ENCODE measurements around the gene PTCHD4.

PTCHD4 gene

GRCh38 chr6:48099713-48100587 lies 11.0 kb downstream of the PTCHD4 start:
- no peak for DNase-seq (ENCODE audit: low read depth in 2 of 2)

DNA sequence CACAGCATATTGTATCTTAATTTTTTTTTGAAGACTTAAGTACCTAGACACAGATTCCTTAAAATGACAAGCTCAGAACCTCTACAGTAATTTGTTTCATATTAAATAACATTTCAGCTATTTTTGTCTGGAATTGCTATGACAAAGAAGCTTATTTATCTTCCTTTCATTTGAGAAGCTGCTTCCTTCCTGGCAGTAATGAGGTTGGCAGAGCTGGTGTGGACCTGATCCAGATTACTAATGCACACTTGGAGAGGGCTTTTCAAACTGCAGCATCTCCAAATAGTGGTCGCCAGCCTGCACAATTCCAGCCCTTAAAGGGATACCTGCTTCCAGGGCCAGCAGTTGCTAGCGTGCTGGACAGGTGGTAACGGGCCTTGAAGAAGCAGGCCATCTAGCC lies 12.1 kb downstream of the PTCHD4 start:
- DNase-seq (ENCODE audit: low read depth in 2 of 2): no peak

- no peak for DNase-seq (ENCODE audit: low read depth in 2 of 2)
Measured at GRCh38 chr6:48092550-48093217, 18.3 kb downstream of the PTCHD4 start.

DNA sequence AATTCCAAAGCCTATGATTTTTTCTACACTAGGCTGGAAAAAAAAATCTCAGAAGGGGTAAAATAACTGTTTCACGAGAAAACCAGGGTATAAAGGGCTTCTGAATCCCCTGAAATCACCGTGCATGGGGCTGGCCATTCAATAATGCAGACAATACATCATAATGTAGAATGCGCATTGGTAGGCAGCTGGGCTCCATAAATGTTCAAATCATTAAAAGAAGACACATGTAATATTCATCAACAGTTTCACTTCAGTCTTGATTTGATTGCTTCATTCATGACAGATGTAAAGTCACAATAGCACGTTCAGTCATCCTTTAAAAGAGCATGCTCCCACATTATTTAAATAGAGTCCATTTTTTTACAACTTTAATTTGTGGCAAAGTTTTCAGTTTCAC lies 20.5 kb downstream of the PTCHD4 start:
- no peak for DNase-seq (ENCODE audit: low read depth in 2 of 2)

DNA sequence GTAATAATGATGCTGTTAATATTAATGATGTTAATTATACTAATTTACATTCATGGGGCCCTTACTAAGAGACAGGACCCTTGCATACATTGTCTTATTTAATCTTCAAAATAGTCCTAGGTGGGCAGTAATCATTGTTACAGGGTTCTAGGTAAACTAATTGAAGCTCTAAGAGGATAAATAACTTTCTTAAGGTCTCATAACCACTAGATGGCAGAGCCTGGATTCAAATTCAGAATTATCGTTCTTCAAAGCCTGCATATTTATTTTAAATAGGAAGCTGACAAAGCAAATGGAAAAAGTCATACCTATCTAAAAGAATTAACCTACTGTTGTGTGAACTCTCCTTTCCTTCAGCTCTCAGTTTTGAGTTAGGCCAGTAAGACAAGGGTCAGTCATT lies 23.5 kb downstream of the PTCHD4 start:
- DNase-seq (ENCODE audit: low read depth in 2 of 2): no peak

DNA sequence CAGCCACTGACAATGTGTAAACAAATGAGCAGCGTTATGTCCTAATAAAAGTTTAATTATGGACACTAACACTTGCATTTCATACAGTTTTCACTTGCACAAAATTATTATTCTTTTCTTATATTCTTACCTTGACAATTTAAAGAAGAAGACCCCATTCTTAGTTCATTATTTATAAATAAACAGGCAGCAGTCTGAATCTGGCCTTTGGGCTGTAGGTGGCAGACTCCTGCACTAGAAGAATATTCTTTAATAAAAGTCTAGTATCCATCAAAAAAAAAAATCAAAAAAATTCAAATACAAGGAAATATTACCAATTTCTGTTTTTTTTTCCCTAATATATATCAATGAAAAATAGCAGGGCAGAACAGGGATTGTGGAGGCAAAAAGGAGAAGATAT lies 24.8 kb downstream of the PTCHD4 start:
- DNase-seq (ENCODE audit: low read depth in 2 of 2): no peak

DNA sequence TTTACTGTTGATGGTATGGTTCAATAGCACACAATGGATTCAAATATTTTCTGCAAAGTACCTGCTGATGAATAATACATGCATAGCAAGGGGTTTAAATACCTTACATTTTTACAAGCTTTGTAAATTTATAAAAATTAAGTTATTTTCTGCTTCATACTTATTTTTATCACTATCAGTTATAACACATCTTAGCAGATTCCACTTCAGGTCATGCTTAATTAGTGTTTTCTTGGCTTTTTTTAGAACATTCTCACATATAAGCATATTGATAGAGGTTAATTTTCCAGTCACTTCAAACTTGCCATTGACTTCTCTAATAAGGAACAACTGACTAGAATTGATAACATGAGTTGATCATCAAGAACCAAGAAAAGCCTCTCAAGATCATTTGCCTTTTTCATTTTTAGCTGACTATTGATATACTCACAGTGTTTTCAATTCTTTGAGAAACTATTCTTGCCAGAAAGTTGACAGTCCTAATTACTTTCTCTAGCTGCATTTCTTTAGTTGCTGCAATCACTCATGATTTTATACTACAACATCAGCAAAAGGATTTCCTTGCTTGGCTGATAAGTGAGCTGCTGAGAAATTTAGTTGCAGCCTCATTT lies 25.8 kb downstream of the PTCHD4 start:
- DNase-seq (ENCODE audit: low read depth in 2 of 2): no peak

GRCh38 chr6:48084201-48084600 lies 26.8 kb downstream of the PTCHD4 start:
- no peak for DNase-seq (ENCODE audit: low read depth in 2 of 2)

- no peak for DNase-seq (ENCODE audit: low read depth in 2 of 2)
Measured at GRCh38 chr6:48080227-48081009, 30.6 kb downstream of the PTCHD4 start.

DNA sequence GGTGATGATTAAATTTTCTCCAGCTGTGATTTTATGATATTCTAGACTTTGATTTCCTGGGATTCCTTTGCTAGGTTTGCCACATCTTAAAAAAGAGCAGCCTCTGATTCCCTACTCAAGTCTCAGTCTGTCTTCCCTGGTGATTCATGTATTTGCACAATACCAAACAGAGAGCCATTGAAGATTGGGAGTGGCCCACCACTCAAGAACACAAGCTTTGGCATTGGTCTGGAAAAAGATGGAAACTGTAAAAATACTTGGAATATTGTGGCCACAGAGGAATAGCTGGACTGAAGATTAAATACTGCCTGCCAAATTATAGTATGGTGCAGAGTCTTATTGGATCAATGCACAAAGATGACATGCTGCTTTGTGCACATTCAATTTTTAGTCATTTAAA lies 32.9 kb downstream of the PTCHD4 start:
- no peak for DNase-seq (ENCODE audit: low read depth in 2 of 2)

DNA sequence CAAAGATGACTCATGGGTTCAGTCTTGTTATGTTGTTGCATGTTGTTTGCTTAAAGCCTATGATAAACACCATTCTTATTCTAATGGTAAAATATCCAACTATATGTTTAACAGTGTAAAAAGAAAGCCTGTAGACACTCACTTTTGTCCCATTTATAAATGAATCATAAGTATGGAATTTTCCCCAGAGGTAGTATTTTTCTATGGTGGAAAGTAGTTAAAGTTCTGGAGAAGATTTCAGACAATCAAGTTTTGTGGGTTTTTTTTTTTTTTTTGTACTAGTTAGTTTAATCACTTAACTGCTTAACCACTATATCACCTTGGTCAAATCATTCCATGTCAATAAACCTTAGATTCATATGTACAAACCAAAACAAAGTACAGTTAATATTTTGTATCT lies 35.8 kb downstream of the PTCHD4 start:
- DNase-seq (ENCODE audit: low read depth in 2 of 2): no peak

DNA sequence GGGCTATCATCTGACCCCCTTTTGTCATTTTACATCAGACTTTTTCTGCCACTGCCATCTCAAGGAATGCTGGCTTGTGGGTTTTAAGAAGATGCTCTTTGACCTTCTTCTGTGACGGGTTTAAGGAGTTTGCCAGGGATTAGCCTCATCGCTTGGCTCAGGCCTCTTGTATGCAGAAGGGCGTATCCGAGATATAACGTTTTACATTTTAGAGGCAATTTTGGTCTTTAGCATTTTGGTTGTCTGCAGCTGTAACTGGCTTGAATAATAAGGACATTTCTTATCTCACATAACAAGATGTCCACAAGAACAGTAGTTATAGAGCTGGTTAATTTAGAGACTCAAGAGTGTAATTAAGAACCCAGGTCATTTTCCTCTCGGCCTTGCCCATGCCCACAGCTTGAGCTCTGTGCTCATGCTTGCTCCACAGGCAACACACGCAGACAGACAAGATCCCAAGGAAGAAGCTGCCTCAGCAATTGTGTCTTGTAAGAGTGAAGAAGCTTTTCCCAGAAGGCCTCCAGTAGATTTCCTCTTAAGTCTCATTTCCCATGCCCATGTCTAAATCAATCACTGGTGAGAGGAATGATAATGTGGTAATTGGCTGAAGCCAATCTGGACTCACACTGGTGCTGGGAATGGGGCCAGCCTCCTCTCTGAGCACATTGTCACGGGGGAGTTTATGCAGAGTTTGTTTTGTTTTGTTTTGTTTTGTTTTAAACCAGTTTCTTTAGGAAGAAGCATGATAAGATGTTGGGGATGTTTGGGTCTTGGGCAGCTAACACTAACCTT lies 36.8 kb downstream of the PTCHD4 start:
- no peak for DNase-seq (ENCODE audit: low read depth in 2 of 2)

GRCh38 chr6:48071833-48072232 lies 39.2 kb downstream of the PTCHD4 start:
- DNase-seq (ENCODE audit: low read depth in 2 of 2): no peak

DNA sequence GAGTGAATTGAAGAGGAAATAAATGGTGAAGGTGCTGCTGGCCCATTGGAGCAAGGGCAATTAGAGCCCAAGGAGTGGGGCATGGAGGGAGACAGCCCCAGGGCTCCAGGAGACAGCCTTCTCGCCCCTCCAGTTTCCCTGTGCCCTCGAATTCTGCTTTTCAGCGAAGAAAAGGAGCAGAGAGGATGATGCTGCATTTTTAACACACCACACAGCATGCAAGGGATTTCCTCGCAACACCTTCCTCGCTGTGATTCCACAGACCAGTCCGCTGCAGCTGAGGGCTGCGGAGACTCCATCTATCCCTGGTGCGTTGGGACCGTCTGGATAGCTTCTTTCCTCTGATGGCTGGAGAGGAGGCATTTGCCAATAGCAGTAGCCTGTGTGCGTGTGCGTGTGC lies 41.7 kb downstream of the PTCHD4 start:
- DNase-seq (ENCODE audit: low read depth in 2 of 2): no peak

DNA sequence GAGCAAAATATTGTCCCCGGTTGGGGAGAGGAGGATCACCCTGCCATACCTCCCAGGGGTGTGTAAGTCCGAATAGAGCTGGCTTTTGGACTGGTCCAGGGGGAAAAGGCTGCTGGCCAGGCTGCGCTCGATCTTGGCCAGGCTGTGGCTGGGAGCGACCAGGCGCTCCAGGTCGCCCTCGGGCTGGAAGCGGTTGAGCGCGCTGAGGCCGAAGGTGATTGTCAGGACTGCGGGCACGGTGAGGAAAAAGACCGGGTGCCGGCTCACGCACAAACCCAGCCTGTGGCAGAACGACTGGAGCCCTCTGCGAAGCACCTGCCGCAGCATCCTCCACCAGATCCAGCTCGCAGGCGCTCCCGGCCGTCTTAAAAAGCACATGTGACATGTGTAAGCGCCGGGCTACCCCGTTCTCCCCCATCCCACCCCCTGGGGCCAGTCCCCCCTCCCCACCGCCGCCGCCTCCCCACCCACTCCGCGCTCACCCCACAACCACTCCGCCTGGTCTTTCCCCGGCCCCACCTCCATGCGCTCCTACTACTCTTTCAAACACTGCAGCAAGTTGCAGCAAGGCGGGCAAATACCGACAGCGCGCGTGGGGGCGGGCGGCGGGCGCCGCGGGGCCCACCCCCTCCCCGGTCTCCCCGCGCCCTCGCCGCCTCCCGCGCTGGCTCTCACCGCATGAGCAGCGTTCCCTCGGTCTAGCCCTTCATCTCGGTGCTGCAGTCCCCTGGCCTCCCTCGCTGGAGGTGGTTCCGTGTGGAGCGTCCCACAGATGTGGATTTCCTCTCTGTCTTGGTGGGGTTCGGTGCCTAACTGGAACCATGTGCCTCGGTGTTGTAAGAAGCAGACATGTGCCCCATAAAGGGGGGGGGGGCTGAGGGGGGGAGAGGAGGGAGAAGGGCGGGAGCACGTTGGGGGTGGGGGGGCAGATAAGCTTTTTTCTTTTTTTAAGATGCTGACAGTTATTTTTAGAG lies 42.4 kb downstream of the PTCHD4 start:
- no peak for DNase-seq (ENCODE audit: low read depth in 2 of 2)

DNA sequence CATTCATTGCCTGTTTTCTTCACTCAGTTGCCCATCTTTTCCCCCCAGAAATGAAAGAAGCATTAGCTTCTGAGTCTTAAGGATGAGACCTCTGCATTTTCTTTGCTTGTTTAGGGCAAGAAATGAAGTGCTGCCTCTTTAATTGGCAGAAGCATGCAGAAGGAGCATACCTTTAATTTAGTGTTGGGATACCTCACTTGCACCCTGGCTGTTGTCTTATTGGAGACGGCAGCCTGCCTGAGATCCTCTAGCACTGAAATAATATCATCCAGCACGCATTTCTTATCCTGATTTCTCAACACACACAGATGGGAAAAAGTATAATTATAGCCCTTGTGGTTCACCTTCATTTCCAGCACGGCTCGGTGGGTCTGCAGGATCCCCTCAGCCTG lies 43.1 kb downstream of the PTCHD4 start:
- DNase-seq (ENCODE audit: low read depth in 2 of 2): no peak

DNA sequence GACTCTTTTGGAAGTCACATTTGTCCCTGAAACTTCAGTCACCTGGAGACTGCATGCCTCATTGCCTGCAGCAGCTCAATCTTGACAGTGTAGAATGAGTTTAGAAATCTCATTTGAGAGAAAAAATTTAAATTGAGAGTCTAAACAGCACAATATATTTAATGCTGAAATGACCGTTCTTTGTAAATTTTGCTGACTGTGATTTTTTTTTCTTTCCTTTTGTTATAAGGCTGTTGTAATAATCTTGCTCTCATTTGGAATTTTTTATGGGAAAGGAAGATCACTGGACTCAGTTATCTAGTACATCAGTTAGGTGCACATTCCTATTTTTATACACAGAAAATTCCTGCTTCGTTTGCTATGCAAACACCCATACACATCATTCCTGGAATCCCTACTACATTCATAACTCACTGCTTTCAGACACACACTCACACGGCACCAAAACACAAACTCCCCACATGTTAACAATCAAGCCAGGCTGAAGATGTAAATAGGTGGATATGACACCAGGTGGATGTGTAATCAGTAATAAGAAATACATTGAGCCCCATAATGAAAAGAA lies 43.8 kb downstream of the PTCHD4 start:
- no peak for DNase-seq (ENCODE audit: low read depth in 2 of 2)

GRCh38 chr6:48061265-48061990 lies 49.6 kb downstream of the PTCHD4 start:
- DNase-seq (ENCODE audit: low read depth in 2 of 2): no peak

Data from stimulated activated CD4-positive, alpha-beta T cell treated with anti-CD3 and anti-CD28 coated beads, Interleukin-1b, Interleukin-23, amount 100 ng/mL, for 4 hours (primary cell).